Uterus (tissue), 2 donors: ENCODE measurements around the gene SPDYE18.
"Not testable (repeated sequence)": the region's sequence is repeated elsewhere in the genome, so short reads cannot be mapped to it uniquely, and the experiment has no call there.

Experiments
- CTCF ChIP-seq, 4 experiments: fragments of 200-600 bp in 2 of 4; fragments of 450-650 bp in 2 of 4; sonication (generic) in 2 of 4; IDR thresholded peaks; one replicate each; pipeline ENCODE4 v1.5.1; 2016 to 2019; ENCODE audit warnings: antibody characterized with exemption in 4 of 4, mild to moderate bottlenecking in 2 of 4, moderate library complexity in 1 of 4
- POLR2A ChIP-seq, 2 donors: fragments of 450-650 bp; IDR thresholded peaks; one replicate each; pipeline ENCODE4 v1.6.1; 2016; ENCODE audit warnings: antibody characterized with exemption in 2 of 2, mild to moderate bottlenecking in 1 of 2, moderate library complexity in 1 of 2

- not testable (repeated sequence) for TF ChIP-seq CTCF, POLR2A (IDR thresholded peaks at IDR 0.05)
Measured at GRCh38 chr7:77079624-77080023, 17.3 kb upstream of the SPDYE18 start.
